Mesenchymal stem cell (in vitro differentiated cells and primary cell): Measurements from ENCODE around the gene FAM13A.

ENCODE experiments used
- DNase-seq: peaks from one replicate; pipeline ENCODE4 v3.0.0-alpha.2; 2013
- H2AFZ ChIP-seq: one replicate; pipeline ENCODE4 v1.6.1; 2013; ENCODE audit warnings: low read depth, mild to moderate bottlenecking, control low read depth, inconsistent platforms, low read length, moderate library complexity
- H2AK5ac ChIP-seq: 2 replicates; pipeline ENCODE4 v1.6.1; 2013; ENCODE audit warnings: low read length, moderate library complexity, mild to moderate bottlenecking, inconsistent platforms; ENCODE audit not compliant: severe bottlenecking
- H2BK120ac ChIP-seq: one replicate; pipeline ENCODE4 v1.6.1; 2013; ENCODE audit warnings: low read depth, mild to moderate bottlenecking, inconsistent platforms, low read length, moderate library complexity
- H2BK12ac ChIP-seq, 2 experiments: one replicate each; pipeline ENCODE4 v1.6.1; 2013; ENCODE audit warnings: inconsistent platforms in 2 of 2, low read length in 2 of 2, mild to moderate bottlenecking in 2 of 2, moderate library complexity in 2 of 2, control low read depth in 1 of 2
- H2BK15ac ChIP-seq: one replicate; pipeline ENCODE4 v1.6.1; 2013; ENCODE audit warnings: mild to moderate bottlenecking, low read depth, inconsistent platforms; ENCODE audit not compliant: poor library complexity, severe bottlenecking
- H2BK5ac ChIP-seq: 2 replicates; pipeline ENCODE4 v1.6.1; 2013; ENCODE audit warnings: low read depth, mild to moderate bottlenecking, low read length, control low read depth, inconsistent platforms; ENCODE audit not compliant: poor library complexity, severe bottlenecking
- H3K14ac ChIP-seq, 2 experiments: one replicate each; pipeline ENCODE4 v1.6.1; 2013; ENCODE audit warnings: inconsistent platforms in 2 of 2, low read length in 2 of 2, control low read depth in 1 of 2, mild to moderate bottlenecking in 1 of 2, moderate library complexity in 1 of 2
- H3K18ac ChIP-seq, 2 experiments: one replicate each; pipeline ENCODE4 v1.6.1; 2013; ENCODE audit warnings: inconsistent platforms in 2 of 2, low read length in 2 of 2, control low read depth in 1 of 2, low read depth in 1 of 2, mild to moderate bottlenecking in 1 of 2
- H3K23ac ChIP-seq, 2 experiments: one replicate each; pipeline ENCODE4 v1.6.1; 2013; ENCODE audit warnings: inconsistent platforms in 2 of 2, low read length in 2 of 2, mild to moderate bottlenecking in 2 of 2, moderate library complexity in 2 of 2, control low read depth in 1 of 2
- H3K27ac ChIP-seq: 2 replicates; pipeline ENCODE4 v1.5.1; 2013; ENCODE audit warnings: mild to moderate bottlenecking, moderate library complexity, low read length, control low read depth, inconsistent platforms; ENCODE audit not compliant: poor library complexity, severe bottlenecking
- H3K27me3 ChIP-seq, 2 experiments: 2 replicates each; pipeline versions ENCODE4 v1.6.1 to v1.7.0; 2013; ENCODE audit warnings: low read length in 2 of 2, mild to moderate bottlenecking in 2 of 2, moderate library complexity in 2 of 2, control low read depth in 1 of 2, inconsistent platforms in 1 of 2; ENCODE audit not compliant: control insufficient read depth in 1 of 2, insufficient read depth in 1 of 2
- H3K36me3 ChIP-seq, 2 experiments: 2 replicates each; pipeline versions ENCODE4 v1.6.1 to v1.7.0; 2013; ENCODE audit warnings: low read length in 2 of 2, control low read depth in 1 of 2, inconsistent platforms in 1 of 2, low read depth in 1 of 2, mild to moderate bottlenecking in 1 of 2; ENCODE audit not compliant: insufficient read depth in 2 of 2, control insufficient read depth in 1 of 2
- H3K4ac ChIP-seq, 2 experiments: one replicate each; pipeline ENCODE4 v1.6.1; 2013; ENCODE audit warnings: inconsistent platforms in 2 of 2, low read length in 2 of 2, mild to moderate bottlenecking in 2 of 2, moderate library complexity in 2 of 2, control low read depth in 1 of 2, low read depth in 1 of 2
- H3K4me1 ChIP-seq: 2 replicates; pipeline ENCODE4 v1.6.1; 2013; ENCODE audit warnings: low read depth, low read length, control low read depth; ENCODE audit not compliant: control insufficient read depth, insufficient read depth
- H3K4me2 ChIP-seq: 2 replicates; pipeline ENCODE4 v1.6.1; 2013; ENCODE audit warnings: low read length, mild to moderate bottlenecking, inconsistent platforms; ENCODE audit not compliant: poor library complexity, severe bottlenecking
- H3K4me3 ChIP-seq, 2 experiments: 2 replicates each; pipeline versions ENCODE4 v1.5.1 to v1.7.0; 2013; ENCODE audit warnings: low read length in 2 of 2, mild to moderate bottlenecking in 2 of 2, control low read depth in 1 of 2, low read depth in 1 of 2; ENCODE audit not compliant: insufficient read depth in 1 of 2
- H3K79me1 ChIP-seq: replicated peaks from 2 replicates; pipeline ENCODE4 v1.6.1; 2013; ENCODE audit warnings: mild to moderate bottlenecking, control low read depth, low read length, inconsistent platforms; ENCODE audit not compliant: poor library complexity, severe bottlenecking
- H3K9ac ChIP-seq: 2 replicates; pipeline ENCODE4 v1.7.0; 2013; ENCODE audit warnings: mild to moderate bottlenecking, low read length, moderate library complexity
- H3K9me3 ChIP-seq: 2 replicates; pipeline ENCODE4 v1.7.0; 2013; ENCODE audit warnings: mild to moderate bottlenecking, low read length; ENCODE audit not compliant: control insufficient read depth
- H4K8ac ChIP-seq: one replicate; pipeline ENCODE4 v1.6.1; 2013; ENCODE audit warnings: inconsistent platforms, mild to moderate bottlenecking, low read length, moderate library complexity
- H4K91ac ChIP-seq: one replicate; pipeline ENCODE4 v1.6.1; 2013; ENCODE audit warnings: mild to moderate bottlenecking, low read length, inconsistent platforms
- WGBS: methylation state at CpG from one replicate; pipeline ENCODE4 v1.1.7; 2013; ENCODE audit warnings: mixed read lengths; 5-methylcytosine and 5-hydroxymethylcytosine counted together

Gene FAM13A

DNA sequence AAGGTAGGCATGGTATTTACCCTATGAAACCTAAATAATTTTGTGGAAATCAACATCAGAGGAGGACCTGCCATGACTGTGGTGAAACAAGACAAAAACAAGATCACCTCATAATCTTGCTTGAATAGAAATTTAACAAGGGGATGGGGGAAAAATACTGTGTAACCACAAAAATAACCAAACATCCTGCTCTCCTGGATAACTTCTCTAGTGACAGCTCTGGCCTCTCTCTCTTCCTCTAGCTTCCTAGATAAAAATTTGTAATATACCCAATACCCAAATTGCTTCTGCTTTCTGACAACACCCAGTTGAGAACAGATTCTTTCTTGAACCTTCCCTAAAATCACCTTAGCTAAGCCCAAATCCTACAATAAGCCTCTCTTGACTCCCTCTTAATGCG lies 42.5 kb upstream of the FAM13A start:
- H2BK5ac ChIP-seq = no peak overlapping the region

DNA sequence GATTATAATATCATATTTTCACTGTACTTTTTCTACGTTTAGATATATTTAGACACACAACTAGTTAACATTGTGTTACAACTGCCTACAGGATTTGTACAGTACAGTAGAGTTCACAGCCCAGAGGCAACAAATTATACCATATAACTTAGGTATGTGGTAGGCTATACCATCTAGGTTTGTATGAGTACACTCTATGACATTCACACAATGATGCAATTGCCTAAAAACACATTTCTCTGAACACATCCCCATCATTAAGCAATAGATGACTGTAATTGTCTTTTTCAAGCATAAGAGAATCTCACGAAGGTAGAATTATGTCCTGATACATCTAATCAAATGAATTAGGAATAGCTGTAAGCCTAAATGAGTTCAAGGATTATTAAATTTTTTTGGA lies 42.0 kb upstream of the FAM13A start:
- Histone ChIP-seq H3K9ac (no peak overlapping the region), H3K4me1 (peaks cover 2% of the 10 kb centered on the region), H4K8ac (no peak overlapping the region), H4K91ac (no peak overlapping the region), H3K27ac (no peak overlapping the region), H2BK15ac (no peak overlapping the region), H2BK5ac (no peak overlapping the region), H3K9me3 (no peaks in the 10 kb centered on the region), H2BK12ac (no peak overlapping the region), H3K79me1 (no peaks in the 10 kb centered on the region), H3K36me3 (no peaks in the 10 kb centered on the region), H3K23ac (no peak overlapping the region), H3K18ac (no peak overlapping the region), H2BK120ac (no peak overlapping the region), H2AK5ac (no peak overlapping the region), H3K4me2 (no peak overlapping the region), H3K14ac (no peak overlapping the region), H3K4ac (no peak overlapping the region), H2AFZ (no peak overlapping the region), H3K4me3 (no peak overlapping the region), H3K27me3 (peaks cover 0 to 6% of the 10 kb centered on the region in 2 experiments)
- no CpG with 5 or more reads among the region's 2 CpGs for WGBS
- no peak for DNase-seq

More for the DNA sequence above, 42.5 kb upstream of the FAM13A start:
- Histone ChIP-seq H3K27ac (no peak overlapping the region), H3K4me2 (no peak overlapping the region), H3K9ac (no peak overlapping the region), H2BK120ac (no peak overlapping the region), H3K23ac (no peak overlapping the region), H4K91ac (no peak overlapping the region), H3K18ac (no peak overlapping the region), H3K4me1 (peaks cover 2% of the 10 kb centered on the region), H3K27me3 (peaks cover 4 to 11% of the 10 kb centered on the region in 2 experiments), H3K4me3 (no peak overlapping the region), H3K14ac (no peak overlapping the region), H2AK5ac (no peak overlapping the region), H3K79me1 (no peaks in the 10 kb centered on the region), H2BK12ac (no peak overlapping the region), H2AFZ (no peak overlapping the region), H3K9me3 (no peaks in the 10 kb centered on the region), H3K36me3 (no peaks in the 10 kb centered on the region), H4K8ac (no peak overlapping the region), H2BK15ac (no peak overlapping the region), H3K4ac (no peak overlapping the region)
- WGBS = no CpG with 5 or more reads among the region's 1 CpG
- DNase-seq = no peak

DNA sequence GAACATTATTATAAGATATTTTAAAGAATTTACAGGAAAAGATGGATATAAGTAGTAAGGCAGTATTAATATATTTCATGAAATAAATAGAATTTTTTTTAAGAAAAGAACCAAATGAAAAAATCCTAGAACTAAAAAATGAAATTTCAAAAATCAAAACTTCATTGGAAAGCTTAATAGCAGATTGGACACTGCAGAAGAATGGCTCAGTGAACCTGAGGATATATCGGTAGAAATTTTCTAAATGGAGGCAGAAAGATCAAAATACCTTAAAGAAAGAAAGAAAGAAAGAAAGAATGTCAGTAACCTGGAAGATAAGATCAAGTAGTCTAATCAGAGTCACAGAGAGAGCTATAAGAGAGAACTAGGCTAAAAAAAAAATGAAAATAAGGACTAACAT lies 21.3 kb upstream of the FAM13A start:
- H4K8ac ChIP-seq = no peak overlapping the region
- no peaks in the 10 kb centered on the region for H3K79me1 ChIP-seq
- no peak overlapping the region for H3K27ac ChIP-seq
- H3K18ac ChIP-seq = no peak overlapping the region
- no peak overlapping the region for H3K9ac ChIP-seq
- no peak overlapping the region for H2BK12ac ChIP-seq
- H4K91ac ChIP-seq = no peak overlapping the region
- H3K23ac ChIP-seq = no peak overlapping the region
- no peak overlapping the region for H2BK5ac ChIP-seq
- no peak overlapping the region for H2AK5ac ChIP-seq
- H2BK120ac ChIP-seq = no peak overlapping the region
- H2AFZ ChIP-seq = no peak overlapping the region
- H3K9me3 ChIP-seq = peaks cover 15% of the 10 kb centered on the region
- H3K4me1 ChIP-seq = peaks cover 3% of the 10 kb centered on the region
- no peaks in the 10 kb centered on the region for H3K27me3 ChIP-seq
- no peak overlapping the region for H3K4me2 ChIP-seq
- 95% methylated on average over 1 of the region's 1 CpG for WGBS
- no peak overlapping the region for H3K14ac ChIP-seq
- no peak overlapping the region for H2BK15ac ChIP-seq
- no peaks in the 10 kb centered on the region for H3K36me3 ChIP-seq
- H3K4ac ChIP-seq = no peak overlapping the region
- no peak for DNase-seq
- H3K4me3 ChIP-seq = no peak overlapping the region

GRCh38 chr4:89077761-89078160 lies 20.8 kb upstream of the FAM13A start:
- Histone ChIP-seq H3K27ac (no peak overlapping the region), H2AFZ (no peak overlapping the region), H3K14ac (no peak overlapping the region), H3K4me3 (no peak overlapping the region), H3K9ac (no peak overlapping the region), H2BK5ac (no peak overlapping the region), H3K23ac (no peak overlapping the region), H3K4ac (no peak overlapping the region), H2BK120ac (no peak overlapping the region), H4K91ac (no peak overlapping the region), H2BK12ac (no peak overlapping the region), H3K27me3 (no peaks in the 10 kb centered on the region), H2AK5ac (no peak overlapping the region), H3K79me1 (no peaks in the 10 kb centered on the region), H4K8ac (no peak overlapping the region), H3K18ac (no peak overlapping the region), H3K9me3 (peaks cover 15% of the 10 kb centered on the region), H2BK15ac (no peak overlapping the region), H3K4me2 (no peak overlapping the region), H3K36me3 (no peaks in the 10 kb centered on the region), H3K4me1 (peaks cover 3% of the 10 kb centered on the region)
- no peak for DNase-seq
